Measurements from ENCODE around the gene DIS3L2.
"Not testable (repeated sequence)": the region's sequence is repeated elsewhere in the genome, so short reads cannot be mapped to it uniquely, and the experiment has no call there.

The DIS3L2 gene

GRCh38 chr2:232325324-232326273, 364.1 kb downstream of the DIS3L2 start:
- DNase-seq: peak; percentile 81

GRCh38 chr2:232326274-232327104, 365.0 kb downstream of the DIS3L2 start:
- peak; percentile 61 for DNase-seq

GRCh38 chr2:232327105-232328031, 365.9 kb downstream of the DIS3L2 start:
- peak; percentile 96 for DNase-seq

GRCh38 chr2:232328032-232328422, 366.5 kb downstream of the DIS3L2 start:
- DNase-seq: peak; percentile 54

GRCh38 chr2:232328516-232329460, 367.3 kb downstream of the DIS3L2 start:
- peak; percentile 54 for DNase-seq

GRCh38 chr2:232329716-232330067, 368.2 kb downstream of the DIS3L2 start:
- peak; percentile 46 for DNase-seq

GRCh38 chr2:232330068-232330999, 368.8 kb downstream of the DIS3L2 start:
- peak; percentile 49 for DNase-seq

- peak; percentile 55 for DNase-seq
Measured at GRCh38 chr2:232331061-232331460, 369.5 kb downstream of the DIS3L2 start.

- peak; percentile 24 for DNase-seq
Measured at GRCh38 chr2:232331641-232332040, 370.1 kb downstream of the DIS3L2 start.

GRCh38 chr2:232332244-232332939, 370.9 kb downstream of the DIS3L2 start:
- peak; percentile 46 for DNase-seq

GRCh38 chr2:232332940-232333259, 371.4 kb downstream of the DIS3L2 start:
- peak; percentile 44 for DNase-seq

- DNase-seq: peak; percentile 59
Measured at GRCh38 chr2:232333361-232334135, 372.0 kb downstream of the DIS3L2 start.

- peak; percentile 35 for DNase-seq
Measured at GRCh38 chr2:232334136-232334884, 372.8 kb downstream of the DIS3L2 start.

- DNase-seq: not testable (repeated sequence)
Measured at GRCh38 chr2:232334885-232335205, 373.3 kb downstream of the DIS3L2 start.

- DNase-seq: peak; percentile 65
Measured at GRCh38 chr2:232335206-232335858, 373.8 kb downstream of the DIS3L2 start.

GRCh38 chr2:232335859-232336215, 374.3 kb downstream of the DIS3L2 start:
- peak; percentile 54 for DNase-seq

- DNase-seq: peak; percentile 13
Measured at GRCh38 chr2:232336241-232336736, 374.8 kb downstream of the DIS3L2 start.

Data from activated CD8-positive, alpha-beta memory T cell treated with anti-CD3 and anti-CD28 coated beads for 24 hours (primary cell).